ENCODE measurements around the gene CCND1.

DNA sequence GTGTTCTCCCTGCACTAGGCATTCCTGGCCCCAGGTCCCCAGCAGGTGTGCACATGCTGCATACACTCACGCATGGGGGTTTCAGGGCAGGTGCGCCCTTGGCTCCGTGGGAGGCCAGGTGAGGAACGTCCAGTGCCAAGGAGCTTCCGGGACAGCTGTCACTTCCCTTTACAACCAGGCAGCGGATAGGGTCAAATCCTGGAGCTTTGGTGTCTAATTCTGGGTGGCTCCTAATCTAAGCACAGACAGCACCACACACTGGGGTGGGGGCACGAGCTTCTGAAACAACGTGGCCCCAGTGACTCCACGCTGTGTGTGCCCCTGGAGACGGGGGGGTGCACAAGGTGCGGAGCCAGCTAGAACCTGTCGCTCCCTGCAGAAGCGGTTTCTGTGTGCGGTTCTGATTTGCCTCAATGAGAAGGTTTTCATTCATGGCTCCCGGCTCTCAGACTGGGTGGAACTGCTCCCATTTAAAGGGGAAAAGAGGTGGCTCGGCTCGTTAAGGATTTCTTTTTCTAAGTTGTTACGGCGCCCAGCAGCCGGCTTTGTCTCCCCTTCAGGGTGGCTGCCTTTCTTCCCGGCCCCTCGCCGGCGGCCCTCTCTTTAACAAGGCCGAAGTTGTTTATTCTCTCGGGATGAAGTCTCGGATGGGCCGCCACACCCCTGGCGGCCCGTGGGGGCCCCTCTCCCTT, 5.0 kb downstream of the CCND1 start:
- TF ChIP-seq POLR2A (IDR thresholded peaks at IDR 0.05; ENCODE audit: low read length) (no peak), GATA1 (IDR thresholded peaks at IDR 0.05; ENCODE audit: low read depth, low read length) (no peak)

Measured in erythroblast (primary cell).